Measurements from ENCODE around the gene IRF2BPL.

IRF2BPL gene

DNA sequence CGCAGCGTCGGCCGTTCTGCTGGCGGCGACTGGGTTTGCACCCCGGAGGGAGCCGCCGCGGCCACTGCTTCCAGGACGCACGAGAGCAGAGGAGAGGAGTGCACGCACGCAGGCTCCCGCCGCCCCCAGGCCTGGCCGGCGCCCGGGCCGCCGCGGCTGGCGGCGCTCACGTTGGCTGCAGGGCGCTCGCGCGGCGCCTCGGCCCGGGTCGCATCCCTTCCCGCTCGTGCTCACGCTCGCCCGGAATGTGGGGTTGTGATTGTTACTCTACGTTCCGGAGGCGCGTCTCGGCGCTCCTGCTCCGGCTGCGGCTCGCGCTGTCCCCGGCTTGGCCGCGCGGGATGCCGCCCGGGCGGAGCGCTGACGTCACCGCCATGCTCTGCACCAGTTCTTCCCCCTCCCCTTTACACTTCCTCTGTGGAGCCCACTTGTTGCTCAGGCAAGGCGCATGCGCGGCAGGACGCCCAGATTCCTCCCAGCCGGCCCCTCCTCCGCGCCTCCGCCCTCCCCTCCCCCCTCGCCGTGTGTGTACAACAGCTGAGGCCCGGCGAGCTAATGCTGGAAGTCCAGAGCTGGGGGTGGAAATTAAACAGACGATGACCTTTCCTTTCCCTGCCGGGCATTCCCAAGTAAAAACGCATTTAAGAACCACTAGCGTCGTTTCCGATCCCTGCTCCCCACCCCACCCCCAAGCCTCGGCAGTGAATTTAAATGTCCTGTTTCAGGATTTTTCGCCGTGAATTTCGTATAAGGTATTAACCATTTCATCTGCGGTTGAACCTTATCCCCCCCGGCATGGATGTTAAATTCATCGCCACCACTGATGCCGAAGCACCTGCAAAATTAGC is at the start of gene IRF2BPL:
TSS of gene IRF2BPL (minus strand) at position 325 of the 848 bp plus-strand sequence. CDS start 916 bp downstream, outside the sequence.
- peak; percentile 95 for DNase-seq

DNA sequence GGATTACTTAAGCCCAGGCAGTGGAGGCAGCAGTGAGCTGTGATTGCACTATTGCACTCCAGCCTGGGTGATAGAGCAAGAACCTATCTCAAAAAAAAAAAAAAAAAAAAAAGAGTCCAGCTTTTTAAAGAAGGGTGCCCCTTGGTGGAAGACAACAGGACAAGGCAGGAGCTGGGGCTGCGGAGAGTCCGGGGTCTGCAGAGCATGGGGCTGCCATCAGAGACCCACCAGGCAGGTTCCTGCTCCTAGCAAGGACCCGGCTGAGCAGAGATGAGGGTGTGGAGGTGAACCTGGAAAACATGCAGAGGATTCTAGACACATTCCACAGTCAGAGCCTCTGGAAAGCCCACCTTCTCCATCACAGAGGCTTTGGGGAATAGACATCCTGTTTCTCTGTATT is 48.5 kb upstream of the IRF2BPL start:
- no peak for DNase-seq

DNA sequence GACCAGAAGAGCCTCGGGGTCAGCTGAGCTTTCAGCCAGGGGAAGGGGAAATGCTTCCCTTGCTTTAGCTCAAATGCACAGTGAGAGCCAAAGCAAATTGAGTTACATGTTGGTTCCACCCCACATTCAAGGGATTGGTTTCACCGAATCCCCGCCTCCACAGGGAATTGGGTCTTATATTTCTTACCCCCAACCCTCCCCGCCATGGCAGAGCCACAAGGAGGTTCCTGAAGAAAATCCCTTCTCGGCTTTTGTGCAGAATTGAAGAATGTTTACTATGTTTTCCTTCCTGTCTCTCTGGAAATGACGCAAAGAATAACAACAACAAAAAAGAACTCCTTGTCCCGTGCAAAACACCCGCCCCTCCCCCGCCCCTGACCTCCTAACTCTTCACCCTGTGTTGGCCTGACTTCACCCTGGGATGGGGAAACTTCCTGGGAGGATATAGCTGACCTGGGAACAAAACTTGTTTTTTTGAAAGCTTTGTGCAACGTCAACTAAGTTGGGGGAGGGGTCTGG is 47.7 kb upstream of the IRF2BPL start:
- DNase-seq, result no peak

DNA sequence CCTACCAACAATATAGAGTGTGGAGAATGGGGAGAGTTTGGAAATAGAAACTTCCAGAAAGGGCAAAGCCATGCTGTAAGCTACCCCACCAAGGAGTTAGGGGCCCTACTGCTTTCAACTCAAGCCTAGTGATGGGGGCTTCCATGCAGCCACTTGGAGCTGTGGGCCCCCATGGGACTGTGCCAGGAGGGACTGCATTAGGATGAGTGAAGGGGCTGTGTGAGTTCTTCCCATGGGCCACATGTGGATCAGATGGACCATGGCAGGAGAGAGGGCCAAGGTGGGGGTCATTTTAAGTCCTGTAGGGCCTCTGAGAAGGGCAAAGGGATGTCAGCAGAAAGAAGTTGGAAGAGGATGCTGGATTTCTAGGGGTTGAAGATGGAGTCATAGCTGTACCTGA is 46.5 kb upstream of the IRF2BPL start:
- no peak for DNase-seq

DNA sequence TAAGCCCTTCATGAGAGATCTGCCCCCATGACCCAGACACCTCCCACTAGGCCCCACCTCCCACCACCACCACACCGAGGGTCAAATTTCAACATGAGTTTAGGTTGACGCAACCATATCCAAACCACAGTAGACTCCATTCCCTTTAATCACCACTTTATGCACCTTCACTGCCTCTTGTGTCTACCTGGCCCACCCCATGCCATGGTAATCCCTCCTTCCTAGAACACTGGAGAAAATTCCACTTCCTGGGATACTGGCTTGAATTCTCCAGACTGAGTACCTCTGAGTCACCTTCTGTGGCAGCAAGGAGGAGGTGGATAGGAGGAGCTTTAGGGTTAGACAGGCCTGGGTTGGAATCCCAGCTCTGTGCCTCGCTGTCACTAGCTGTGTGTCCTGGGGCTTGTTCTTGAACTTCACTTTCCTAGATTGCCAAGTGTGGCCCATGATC is 43.5 kb upstream of the IRF2BPL start:
- no peak for DNase-seq

DNA sequence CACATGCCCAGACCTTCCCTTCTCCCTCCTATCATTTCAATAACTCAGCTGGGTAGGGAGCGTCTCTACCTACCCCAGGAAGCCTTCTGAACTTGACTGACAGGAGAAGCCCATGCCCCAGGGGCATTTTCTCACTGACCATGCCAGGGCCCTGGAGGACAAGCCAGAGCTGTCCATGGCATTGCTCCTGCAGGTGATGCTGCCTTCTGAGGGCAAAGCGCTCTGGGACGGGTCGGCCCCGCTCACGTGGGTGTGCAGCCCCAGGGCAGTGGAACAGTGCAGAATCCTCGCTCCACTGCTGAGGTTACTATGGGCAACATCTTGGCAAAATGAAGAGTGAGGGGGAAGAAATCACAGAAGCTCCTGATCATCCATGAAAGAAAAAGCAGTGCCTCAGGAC is 41.0 kb upstream of the IRF2BPL start:
- DNase-seq, result no peak

DNA sequence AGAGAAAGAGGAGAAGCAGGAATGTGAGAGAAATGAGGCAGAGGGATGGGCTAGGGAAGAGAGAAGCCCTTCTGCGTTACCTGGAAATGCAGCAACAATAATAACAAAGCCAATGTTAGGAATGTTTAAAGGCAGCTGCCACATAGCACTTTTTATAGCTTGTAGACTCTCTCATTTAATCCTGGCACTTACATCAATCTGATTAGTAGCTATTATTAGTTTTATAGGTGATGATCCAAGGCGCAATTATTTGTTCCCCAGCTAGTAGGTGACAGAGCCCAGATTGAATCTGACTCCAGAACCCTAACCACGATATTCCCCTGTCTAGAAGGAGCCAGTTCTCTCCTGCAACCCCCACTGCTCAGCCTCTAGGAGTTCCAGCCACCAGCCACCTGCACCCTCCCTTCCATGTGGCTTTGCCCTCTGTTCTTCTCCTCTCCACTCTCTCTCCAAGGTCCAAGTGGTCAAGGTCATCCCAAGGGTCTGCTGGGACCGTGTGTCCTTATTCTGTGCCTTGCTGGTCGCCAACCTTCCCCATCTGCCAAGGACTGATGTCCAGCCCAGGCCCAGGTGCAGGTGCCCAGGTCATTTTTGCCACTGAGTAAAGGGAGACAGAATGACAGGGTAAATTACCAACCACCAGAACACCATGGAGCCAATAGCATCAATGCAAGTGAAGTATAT is 40.2 kb upstream of the IRF2BPL start:
- no peak for DNase-seq

DNA sequence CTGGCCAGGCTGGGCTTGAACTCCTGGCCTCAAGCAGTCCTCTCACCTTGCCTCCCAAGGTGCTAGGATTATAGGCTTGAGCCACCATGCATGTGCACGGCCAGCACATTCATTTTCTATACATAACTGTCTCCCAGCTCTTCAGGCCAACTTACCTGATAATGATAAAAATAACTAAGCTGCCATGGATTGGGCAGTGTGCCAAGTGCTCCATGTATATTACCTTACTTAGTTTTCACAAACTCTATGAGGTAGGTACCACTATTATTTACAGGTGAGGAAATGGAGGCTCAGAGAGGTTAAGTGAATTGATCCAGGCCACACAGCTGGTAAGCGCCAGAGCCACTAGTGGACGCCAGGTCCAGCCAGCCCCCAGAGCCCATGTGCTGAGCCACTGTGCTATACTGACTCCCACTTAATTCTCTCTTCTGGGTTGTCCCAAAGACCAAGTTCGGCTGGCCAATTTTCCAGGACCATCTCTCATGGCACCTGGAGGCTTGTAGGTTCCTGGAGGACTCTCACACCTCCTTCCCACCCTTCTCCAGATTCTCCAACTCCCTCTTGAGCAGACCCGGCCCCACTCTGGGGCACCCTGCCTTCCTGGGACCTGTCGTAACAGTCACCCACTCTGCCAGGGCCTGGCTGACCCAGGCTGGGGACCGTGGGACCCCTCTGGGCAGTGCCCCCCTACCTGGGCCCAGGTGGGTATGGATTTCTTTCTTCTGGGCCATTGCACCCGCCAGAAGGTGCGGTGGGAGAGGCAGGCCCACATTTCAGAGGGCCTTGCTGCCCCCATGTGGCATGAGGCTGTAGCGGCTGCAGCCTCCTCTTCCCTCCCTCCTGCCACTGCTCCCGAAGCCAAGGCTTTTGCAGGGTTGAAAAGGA is 39.4 kb upstream of the IRF2BPL start:
- peak; percentile 87 for DNase-seq

DNA sequence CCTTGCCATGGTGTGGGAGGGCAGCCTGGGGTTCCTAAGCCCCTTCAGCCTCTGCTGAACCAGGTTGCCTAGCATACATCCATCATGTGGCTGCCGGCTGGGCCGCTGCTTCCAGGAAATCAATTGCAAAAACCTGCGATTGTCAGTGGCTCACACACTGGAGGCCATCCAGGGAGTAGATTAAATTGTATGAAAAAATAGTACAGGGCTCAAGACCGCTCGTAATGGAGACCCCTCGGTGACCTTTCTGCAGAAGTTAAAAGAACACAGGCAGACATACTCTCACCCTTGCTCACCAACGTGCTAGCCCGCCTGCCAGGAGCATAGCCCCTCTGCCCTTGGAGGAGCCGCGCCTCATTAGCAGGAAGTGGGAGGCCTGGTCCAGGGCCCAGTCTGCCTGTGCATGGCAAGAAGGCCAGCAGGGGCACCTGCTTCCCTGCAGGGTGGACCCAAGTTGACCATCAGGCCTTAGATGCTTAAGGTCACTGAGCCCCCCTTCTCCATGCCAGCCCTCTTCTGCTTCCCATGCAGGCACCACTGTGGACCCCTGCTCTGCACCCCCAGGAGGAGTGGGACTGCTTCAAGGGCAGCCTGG is 38.2 kb upstream of the IRF2BPL start:
- peak; percentile 49 for DNase-seq

DNA sequence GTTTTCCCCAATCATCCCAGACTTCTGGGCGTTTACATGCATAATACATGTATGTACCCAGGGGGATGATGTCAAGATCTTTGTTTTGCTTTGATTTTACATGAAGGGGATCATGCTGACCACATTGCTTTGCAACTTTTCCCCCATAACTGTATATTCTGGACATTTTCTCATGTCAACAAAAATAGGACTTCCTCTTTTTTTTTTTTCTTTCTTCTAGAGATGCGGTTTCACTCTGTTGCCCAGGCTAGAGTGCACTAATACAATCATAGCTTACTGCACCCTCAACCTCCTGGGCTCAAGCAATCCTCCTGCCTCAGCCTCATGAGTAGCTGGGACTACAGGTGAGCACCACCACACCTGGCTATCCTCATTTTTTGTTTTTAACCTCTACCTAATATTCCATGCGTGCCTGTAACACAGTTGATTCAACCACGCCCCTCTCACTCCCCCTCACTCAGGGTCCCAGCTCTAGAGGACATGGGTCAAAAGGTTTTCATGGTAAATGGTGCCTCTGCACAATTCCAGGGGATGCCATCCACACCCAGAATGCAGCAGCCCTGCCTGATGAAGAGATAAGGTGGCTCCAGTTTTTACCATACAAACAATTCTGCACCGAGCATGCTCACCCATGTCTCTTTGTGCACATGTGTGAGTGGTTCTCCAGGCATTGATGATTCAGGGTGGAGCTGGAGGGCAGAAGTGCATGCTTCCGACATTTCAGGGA is 37.5 kb upstream of the IRF2BPL start:
- DNase-seq, result no peak

DNA sequence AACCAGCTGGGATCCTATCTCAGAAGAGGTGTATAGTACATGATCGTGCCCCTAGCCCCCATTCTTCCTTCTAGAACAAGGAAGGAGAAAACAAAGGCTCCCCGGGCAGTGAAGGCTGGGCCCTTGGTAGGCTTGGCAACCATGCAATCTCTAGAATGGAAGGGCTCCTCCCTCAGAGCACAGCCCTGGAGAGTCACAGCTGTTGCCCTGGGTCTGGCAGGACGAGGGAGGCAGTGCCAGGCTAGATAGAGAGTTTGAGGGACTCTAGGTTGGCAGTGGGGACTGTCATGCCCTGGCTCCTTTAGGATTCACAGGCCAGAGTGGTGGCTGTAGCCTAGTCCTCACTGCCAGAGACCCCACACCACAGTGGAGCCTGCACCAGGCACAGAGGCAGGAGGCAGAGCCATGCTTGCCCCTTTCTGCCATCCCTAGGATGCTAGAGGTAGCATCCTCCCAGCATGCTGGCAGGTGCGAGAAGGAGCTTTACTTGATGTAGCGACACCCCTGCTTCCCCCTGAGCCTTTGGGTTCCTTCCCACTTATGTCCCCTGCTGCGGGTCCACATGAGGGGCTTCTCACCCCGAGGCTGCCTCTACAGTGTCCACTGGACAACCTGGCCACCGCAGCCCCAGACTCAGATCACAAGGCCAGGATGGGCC is 36.1 kb upstream of the IRF2BPL start:
- DNase-seq, result no peak

DNA sequence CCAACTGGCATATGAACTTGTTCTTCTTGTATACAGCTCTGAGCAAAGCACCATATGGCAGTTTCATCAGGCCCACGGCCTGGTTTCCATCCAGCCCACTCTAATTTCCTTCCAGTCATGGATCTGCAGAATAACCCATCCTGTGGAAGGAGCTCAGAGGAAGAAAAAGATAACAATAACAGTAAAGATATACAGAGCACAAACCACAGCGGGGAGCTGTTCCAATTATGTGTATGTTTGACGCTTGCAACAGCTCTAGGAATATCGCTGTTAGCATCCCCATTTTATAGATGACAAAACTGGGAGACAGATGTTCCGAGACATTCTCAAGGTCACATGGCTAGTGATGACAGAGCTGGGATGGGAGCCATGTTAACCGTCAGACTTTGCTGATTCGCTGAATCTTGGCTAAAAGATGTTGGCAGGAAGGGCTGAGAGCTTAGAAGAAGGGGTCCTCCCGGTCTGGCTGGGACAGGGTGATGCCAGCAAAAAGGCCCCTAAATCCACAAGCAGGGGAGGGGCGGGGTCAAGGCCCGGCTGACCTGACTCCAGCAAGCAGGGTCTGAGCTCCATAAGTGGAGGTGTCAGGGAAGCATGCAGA is 35.2 kb upstream of the IRF2BPL start:
- DNase-seq, result no peak

DNA sequence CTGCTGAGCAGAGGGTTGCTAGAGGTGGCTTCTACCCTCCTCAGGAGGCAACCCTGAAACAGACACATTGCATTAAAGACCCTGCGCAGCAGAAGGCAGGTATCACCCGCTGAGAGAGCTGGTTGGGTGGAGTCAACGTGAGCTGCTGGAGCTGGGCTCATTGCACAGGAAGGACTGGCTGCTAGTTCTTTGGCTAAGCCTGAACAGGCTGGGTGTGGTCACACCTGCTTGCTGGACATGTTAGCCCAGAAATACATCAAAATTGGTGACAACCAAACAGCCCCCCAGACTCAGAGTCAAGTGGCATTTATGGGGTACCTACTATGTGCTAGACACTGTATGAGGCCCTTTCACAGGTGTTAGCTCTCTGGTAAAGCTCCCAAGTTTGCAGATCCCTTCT is 33.8 kb upstream of the IRF2BPL start:
- no peak for DNase-seq

DNA sequence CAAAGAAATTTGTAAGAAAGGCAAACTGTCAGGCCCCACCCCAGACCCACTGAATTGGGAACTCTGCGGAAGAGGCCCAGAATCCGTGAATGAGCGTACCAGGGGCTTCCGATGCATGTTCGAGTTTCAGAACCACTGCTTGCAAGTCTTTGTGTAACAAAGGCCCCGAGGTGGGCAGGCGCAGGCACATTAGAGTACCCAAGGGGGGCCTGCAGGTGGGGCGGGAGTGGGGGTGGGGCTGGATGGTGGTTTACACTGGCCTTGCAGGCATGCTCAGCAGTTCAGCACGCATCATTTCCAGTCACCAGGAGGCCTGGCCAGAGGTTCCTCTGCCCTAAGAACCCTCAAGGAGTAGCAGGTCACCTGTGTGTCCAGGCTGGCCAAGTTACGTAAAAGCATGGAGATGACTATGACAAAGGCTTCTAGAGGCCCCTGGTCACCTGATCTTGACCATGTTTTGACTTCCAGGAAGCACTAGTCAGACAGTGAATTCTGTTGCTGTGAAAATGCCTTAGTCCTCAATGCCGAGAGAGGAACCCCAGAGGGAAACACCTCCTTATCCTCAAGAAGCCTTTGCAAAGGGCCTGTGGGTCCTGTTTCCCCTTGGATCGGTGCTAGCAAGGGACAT is 33.2 kb upstream of the IRF2BPL start:
- DNase-seq, result no peak

DNA sequence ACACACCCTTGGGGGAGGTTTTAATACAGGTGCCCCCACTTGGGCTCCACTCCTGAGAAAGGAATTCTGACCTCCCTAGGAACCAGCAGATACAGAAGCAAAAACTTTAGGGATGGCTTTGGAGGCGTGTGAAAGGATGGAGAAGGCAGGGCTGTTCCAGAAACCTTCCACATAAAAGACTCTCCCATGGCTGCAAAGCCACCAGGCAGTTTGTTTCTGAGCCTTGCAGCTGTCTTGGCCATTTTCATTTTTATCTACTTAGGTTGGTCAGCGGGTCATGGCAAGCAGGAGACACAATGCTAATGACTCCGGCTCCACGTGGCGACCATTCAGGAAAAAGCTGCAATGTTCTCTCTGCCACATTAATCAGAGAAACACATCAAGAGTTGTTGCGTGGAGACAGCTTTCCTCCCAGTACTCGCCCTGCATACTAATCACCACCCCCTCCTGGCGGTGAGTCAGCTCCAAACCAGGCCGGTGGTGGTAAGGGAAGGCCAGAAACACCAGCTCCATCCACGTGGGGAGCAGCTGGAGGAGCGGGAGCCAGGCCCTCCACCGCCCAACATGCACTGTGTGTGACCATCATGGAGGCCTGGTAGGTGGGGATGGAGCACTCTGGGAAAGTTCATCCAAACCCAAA is 30.9 kb upstream of the IRF2BPL start:
- DNase-seq, result no peak

DNA sequence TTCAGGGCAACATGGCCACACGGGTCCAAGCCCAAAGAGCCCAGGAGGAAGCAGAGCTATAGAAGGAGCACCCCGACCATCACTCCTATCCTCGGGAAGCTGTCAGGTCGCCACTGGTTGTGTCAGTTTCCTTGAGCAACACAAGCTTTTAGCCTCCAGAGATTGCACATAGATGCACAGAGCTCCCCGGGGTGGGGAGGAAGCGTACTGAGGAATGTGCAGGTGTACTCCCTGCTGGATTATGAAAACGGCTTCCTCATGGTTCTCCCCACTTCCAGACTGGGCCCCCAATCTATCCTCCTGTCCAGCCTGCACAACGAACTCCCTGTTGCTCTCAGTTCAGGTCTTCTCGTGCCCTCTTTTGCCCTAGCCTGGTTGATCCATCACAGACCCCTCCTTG is 30.3 kb upstream of the IRF2BPL start:
- no peak for DNase-seq

DNA sequence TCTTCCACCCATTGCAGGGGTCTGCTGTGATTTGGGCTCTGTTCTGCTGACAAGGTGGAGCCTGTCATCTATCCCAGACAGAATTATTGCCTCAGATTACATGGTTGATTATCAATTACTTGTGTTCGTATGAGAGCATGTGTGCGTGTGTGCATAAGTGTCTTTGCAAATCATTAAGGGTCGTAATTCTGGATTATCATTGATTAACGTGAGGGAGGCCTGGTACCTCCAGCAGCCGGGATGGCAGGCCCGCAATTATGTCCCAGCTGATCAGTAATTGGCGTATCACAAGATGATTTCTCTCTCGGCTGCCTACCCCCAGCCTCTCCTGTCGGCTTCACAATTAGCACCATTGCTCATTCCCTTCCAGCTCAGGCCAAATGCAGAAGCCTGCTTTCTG is 29.6 kb upstream of the IRF2BPL start:
- DNase-seq, result no peak

DNA sequence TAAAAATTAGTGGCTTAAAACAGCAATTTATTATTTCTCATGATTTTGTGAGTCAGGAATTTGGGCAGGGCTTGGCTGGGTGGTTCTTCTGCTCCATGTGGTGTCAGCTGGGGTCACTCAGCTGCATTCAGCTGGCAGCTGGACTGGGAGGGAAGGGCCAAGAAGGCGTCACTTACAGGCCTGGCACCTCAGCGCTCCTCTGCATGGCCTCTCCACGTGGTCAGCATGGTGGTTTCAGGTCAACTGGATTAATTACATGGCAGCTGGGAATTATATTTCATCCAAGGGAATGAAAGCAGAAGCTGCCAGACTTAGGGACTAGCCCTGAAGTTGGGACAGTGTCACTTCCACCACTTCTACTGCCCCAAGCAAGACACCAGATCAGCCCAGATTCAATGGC is 27.5 kb upstream of the IRF2BPL start:
- no peak for DNase-seq

DNA sequence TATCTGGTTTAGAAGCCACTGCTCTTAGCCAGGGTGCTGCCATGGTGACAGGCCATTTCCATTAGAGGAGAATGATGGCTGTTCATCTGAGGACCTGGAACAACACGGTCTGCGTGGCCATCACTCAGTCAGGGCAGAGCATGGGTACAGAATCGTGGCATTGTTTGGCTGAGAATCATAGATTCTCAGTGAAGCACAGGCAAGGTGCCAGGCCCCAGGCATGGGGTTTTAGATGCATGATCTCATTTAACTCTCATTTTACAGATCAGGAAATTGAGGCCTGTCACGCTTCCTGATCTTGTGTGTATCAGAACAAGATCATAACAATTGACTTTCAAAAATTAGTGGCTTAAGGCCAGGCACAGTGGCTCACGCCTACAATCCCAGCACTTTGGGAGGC is 26.8 kb upstream of the IRF2BPL start:
- no peak for DNase-seq
